Body of pancreas (tissue), 4 donors: ENCODE results near the gene MCF2L2. TPM values are rescaled to one million over a fixed set of nuclear protein-coding genes. Genes with fewer than 3 reads are reported as not detected.
A peak's percentile ranks its signal among the peaks of the same experiment; 100 is the strongest.

ENCODE experiments used
- ATAC-seq: fragments of 150-250 bp; one replicate; pipeline ENCODE4 v1.9.1; 2016
- DNase-seq, 4 donors: peaks; one replicate each; pipeline ENCODE4 v3.0.0-alpha.2; 2019
- H3K27ac ChIP-seq, 4 donors: fragments of 200-600 bp; sonication (generic); 1 replicate in 3 of 4; 2 replicates in 1 of 4; pipeline versions ENCODE4 v1.5.1 to v1.6.1; 2016 to 2019; ENCODE audit warnings: mild to moderate bottlenecking in 1 of 4, mixed read lengths in 1 of 4, moderate library complexity in 1 of 4
- H3K27me3 ChIP-seq, 2 donors: fragments of 200-600 bp; sonication (generic); one replicate each; pipeline ENCODE4 v1.6.0; 2016; ENCODE audit warnings: mild to moderate bottlenecking in 1 of 2
- H3K36me3 ChIP-seq, 2 donors: fragments of 200-600 bp; sonication (generic); replicated peaks in 1 of 2; 2 replicates each; pipeline ENCODE4 v1.5.1; 2016; ENCODE audit warnings: low read depth in 2 of 2; ENCODE audit not compliant: insufficient read depth in 1 of 2
- H3K4me1 ChIP-seq: fragments of 200-600 bp; sonication (generic); one replicate; pipeline ENCODE4 v1.6.0; 2016
- H3K4me3 ChIP-seq, 2 donors: fragments of 200-600 bp; sonication (generic); 1 replicate in 1 of 2; 2 replicates in 1 of 2; pipeline ENCODE4 v1.5.1; 2016 to 2019
- H3K9me3 ChIP-seq, 3 donors: fragments of 200-600 bp; sonication (generic); 1 replicate in 2 of 3; 2 replicates in 1 of 3; pipeline ENCODE4 v1.5.1; 2016
- POLR2A ChIP-seq, 3 donors: fragments of 450-650 bp; IDR thresholded peaks; one replicate each; pipeline ENCODE4 v1.6.1; 2016; ENCODE audit warnings: antibody characterized with exemption in 3 of 3, mild to moderate bottlenecking in 2 of 3
- WGBS, 2 donors: methylation state at CpG; one replicate each; pipeline ENCODE4 v1.1.5; 2017; 5-methylcytosine and 5-hydroxymethylcytosine counted together
- intact Hi-C: fragments of 100-400 bp; cut with DNase I; formaldehyde crosslinking; loops from one replicate; pipeline ENCODE4 v1.15.1; 2023
- total RNA-seq, 2 donors: library from RNA; depleted of rRNA; stranded (reverse); fragments of >200 nt; gene quantifications; one replicate each; pipeline ENCODE4 v1.1.0, GENCODE V29; 2016
- TF ChIP-seq, protein P1 (sequence below), 7 experiments: fragments of 450-650 bp in 4 of 7; fragments of 200-600 bp in 3 of 7; sonication (generic) in 3 of 7; IDR thresholded peaks; one replicate each; pipeline ENCODE4 v1.5.1; 2016 to 2019; ENCODE audit warnings: antibody characterized with exemption in 7 of 7

The MCF2L2 gene
- total RNA-seq, 2 donors from 2014 or later: 0.26 TPM; not detected in 1

DNA sequence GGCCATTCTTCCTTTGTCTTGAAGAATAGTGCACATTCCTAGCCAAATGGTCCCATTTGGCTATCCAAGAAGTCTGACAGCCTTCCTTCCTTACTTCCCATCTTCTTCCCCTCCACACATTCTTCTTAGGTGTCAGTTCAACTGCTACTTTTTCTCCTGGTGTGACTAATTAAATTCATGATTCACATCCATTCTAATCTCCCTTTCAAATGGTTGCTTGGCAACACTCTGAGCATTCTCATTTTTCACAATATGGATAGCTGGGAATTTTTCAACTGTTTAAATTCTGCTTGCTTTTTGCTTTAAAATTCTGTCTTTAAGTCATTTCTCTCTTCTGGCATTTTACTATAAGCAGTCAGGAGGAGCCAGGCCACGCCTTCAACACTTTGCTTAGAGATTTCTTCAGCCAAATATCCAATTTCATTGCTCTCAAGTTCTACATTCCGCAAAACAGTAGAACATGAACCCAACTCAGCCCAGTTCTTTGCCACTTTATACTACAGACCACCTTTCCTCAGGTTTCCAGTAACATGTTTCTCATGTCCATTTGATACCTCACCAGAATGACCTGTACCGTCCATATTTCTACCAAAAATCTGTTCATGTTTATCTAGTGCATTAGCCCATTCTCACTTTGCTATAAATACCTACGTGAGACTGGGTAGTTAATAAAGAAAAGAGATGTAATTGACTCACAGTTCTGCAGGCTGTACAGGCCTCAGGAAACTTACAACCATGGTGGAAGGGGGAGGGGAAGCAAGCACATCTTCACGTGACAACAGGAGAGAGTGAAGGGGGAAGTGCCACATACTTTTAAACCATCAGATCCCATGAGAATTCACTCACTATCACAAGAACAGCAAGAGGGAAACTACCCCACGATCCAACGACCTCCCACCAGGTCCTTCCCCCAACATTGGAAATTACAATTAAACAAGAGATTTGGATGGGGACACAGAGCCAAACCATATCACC, 31.9 kb upstream of the MCF2L2 start:
- no peak for DNase-seq
- H3K4me1 ChIP-seq: peaks cover 11% of the 10 kb centered on the region
- no peaks in the 10 kb centered on the region for H3K9me3 ChIP-seq
- WGBS, 2 donors: 91% methylated on average over 7 of the region's 7 CpGs
- H3K4me3 ChIP-seq: no peak overlapping the region
- ATAC-seq: no peak
- H3K27ac ChIP-seq: no peak overlapping the region
- H3K27me3 ChIP-seq: no peaks in the 10 kb centered on the region
- no peaks in the 10 kb centered on the region for H3K36me3 ChIP-seq
- TF ChIP-seq, protein P1, sequence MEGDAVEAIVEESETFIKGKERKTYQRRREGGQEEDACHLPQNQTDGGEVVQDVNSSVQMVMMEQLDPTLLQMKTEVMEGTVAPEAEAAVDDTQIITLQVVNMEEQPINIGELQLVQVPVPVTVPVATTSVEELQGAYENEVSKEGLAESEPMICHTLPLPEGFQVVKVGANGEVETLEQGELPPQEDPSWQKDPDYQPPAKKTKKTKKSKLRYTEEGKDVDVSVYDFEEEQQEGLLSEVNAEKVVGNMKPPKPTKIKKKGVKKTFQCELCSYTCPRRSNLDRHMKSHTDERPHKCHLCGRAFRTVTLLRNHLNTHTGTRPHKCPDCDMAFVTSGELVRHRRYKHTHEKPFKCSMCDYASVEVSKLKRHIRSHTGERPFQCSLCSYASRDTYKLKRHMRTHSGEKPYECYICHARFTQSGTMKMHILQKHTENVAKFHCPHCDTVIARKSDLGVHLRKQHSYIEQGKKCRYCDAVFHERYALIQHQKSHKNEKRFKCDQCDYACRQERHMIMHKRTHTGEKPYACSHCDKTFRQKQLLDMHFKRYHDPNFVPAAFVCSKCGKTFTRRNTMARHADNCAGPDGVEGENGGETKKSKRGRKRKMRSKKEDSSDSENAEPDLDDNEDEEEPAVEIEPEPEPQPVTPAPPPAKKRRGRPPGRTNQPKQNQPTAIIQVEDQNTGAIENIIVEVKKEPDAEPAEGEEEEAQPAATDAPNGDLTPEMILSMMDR (IDR thresholded peaks at IDR 0.05): no peak
- no peak for TF ChIP-seq POLR2A (IDR thresholded peaks at IDR 0.05)
- intact Hi-C loops: no loop called here

DNA sequence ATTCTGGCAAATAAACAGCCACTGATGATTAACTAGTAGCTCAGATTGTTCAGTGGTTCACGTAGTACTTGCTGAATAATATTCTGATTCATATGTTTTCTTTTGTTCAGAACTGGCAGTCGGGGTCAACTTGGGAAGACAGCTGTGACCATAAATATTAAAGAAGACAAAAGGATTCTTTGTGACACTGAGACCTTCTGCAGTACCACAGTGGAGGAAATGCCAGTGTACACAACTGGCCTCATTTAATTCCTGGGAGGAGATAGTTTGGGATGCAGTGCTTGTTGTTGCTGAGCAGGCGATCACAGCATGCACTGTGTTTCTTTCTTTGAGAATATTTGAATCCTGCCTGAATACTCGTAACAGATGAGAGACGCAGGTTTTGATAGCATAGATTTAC, 26.7 kb upstream of the MCF2L2 start:
- Histone ChIP-seq H3K4me1 (no peaks in the 10 kb centered on the region), H3K36me3 (peaks cover 0 to 4% of the 10 kb centered on the region in 2 donors), H3K9me3 (no peaks in the 10 kb centered on the region), H3K27me3 (no peaks in the 10 kb centered on the region), H3K4me3 (no peak overlapping the region), H3K27ac (no peak overlapping the region)
- no peak for TF ChIP-seq POLR2A (IDR thresholded peaks at IDR 0.05)
- TF ChIP-seq, protein P1 (IDR thresholded peaks at IDR 0.05): no peak
- no peak for ATAC-seq
- intact Hi-C loops: no loop called here
- no peak for DNase-seq
- 80 to 84% methylated on average over 5 of the region's 5 CpGs for WGBS, 2 donors

DNA sequence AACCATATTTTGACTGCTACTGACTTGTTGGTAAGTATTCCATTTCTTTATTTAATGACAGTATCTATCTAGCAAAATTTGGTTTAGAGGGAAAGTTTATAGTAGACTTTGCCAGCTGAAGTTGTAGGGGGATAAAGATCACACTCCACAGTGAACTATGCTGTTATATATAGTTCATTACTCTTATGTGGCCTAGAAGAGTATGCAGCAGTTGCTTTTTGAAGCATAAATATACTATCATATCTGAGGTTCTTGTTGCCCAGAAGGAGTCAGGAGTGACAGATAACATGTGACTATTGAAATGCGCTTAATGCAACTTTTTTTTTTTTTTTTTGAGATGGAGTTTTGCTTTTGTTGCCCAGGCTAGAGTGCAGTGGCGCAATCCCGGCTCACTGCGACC, 25.6 kb upstream of the MCF2L2 start:
- no peak overlapping the region for H3K4me3 ChIP-seq
- ATAC-seq (no peak), DNase-seq (no peak)
- H3K27ac ChIP-seq: no peak overlapping the region
- intact Hi-C loops: no loop called here
- H3K9me3 ChIP-seq: no peaks in the 10 kb centered on the region
- H3K27me3 ChIP-seq: no peaks in the 10 kb centered on the region
- H3K4me1 ChIP-seq: peaks cover 8% of the 10 kb centered on the region
- TF ChIP-seq, protein P1 (IDR thresholded peaks at IDR 0.05): no peak
- TF ChIP-seq POLR2A (IDR thresholded peaks at IDR 0.05): no peak
- WGBS, 2 donors: 95% methylated on average over 4 of the region's 4 CpGs
- peaks cover 0 to 4% of the 10 kb centered on the region in 2 donors for H3K36me3 ChIP-seq

DNA sequence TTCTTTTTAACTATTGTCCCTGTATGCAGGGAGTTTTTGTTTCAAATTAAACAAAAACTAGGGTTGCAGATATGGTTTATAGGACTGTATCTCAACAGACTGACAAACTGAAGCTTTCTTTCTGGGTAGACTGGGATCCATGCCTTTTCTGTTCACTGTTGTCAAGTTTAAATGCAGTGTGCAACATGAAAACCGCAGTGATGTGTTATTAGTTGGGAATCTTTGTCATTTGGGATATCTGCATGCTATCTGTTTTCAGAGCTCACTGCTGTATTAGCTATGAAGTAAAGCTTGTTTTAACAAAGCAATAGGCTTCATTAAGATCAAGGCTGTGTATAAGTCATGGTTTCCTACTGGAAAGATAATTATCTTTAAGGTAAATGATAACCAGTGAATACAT, 21.4 kb upstream of the MCF2L2 start:
- H3K9me3 ChIP-seq: no peaks in the 10 kb centered on the region
- H3K4me3 ChIP-seq: no peak overlapping the region
- DNase-seq (no peak), ATAC-seq (no peak)
- 58 to 72% methylated on average over 1 of the region's 1 CpG for WGBS, 2 donors
- TF ChIP-seq, protein P1 (IDR thresholded peaks at IDR 0.05): no peak
- TF ChIP-seq POLR2A (IDR thresholded peaks at IDR 0.05): no peak
- peaks cover 20% of the 10 kb centered on the region for H3K4me1 ChIP-seq
- H3K27me3 ChIP-seq: no peaks in the 10 kb centered on the region
- H3K36me3 ChIP-seq: peaks cover 0 to 2% of the 10 kb centered on the region in 2 donors
- intact Hi-C loops: no loop called here
- H3K27ac ChIP-seq: peak overlapping the region in 1 of 4 donors; percentile 4
